Measurements from ENCODE around the gene JUP. TPM values are rescaled to one million over a fixed set of nuclear protein-coding genes. Genes with fewer than 3 reads are reported as not detected.

JUP gene
- total and polyA plus RNA-seq, 4 donors: 39.1 to 56.0 (median 44.2) TPM

GRCh38 chr17:41797377-41797776, 10.9 kb upstream of the JUP start:
- Histone ChIP-seq H3K36me3 (ENCODE audit: control insufficient read depth in 4 of 4, insufficient read depth in 3 of 4, low read depth in 1 of 4, low read length in 3 of 4) (no peaks in the 10 kb centered on the region), H3K27ac (ENCODE audit: low read depth in 1 of 2, low read length in 2 of 2) (no peak overlapping the region), H3K27me3 (ENCODE audit: control insufficient read depth in 4 of 4, insufficient read depth in 4 of 4, low read length in 3 of 4) (no peaks in the 10 kb centered on the region), H3K9me3 (ENCODE audit: control insufficient read depth in 4 of 4, low read length in 3 of 4) (no peaks in the 10 kb centered on the region), H3K9ac (ENCODE audit: low read depth in 1 of 2, low read length in 2 of 2) (no peak overlapping the region), H3K4me1 (ENCODE audit: control insufficient read depth in 4 of 4, insufficient read depth in 4 of 4, low read length in 3 of 4) (peaks cover 0 to 9% (median 3%) of the 10 kb centered on the region in 4 donors), H3K4me3 (ENCODE audit: low read depth in 1 of 3, low read length in 3 of 3) (no peak overlapping the region)
- TF ChIP-seq TAF1 (conservative IDR thresholded peaks at IDR 0.05) (no peak), NR2F2 (IDR thresholded peaks at IDR 0.05) (no peak), ATF3 (IDR thresholded peaks at IDR 0.05) (no peak), FOXA1 (IDR thresholded peaks at IDR 0.05) (no peak), RAD21 (IDR thresholded peaks at IDR 0.05) (no peak), FOXA2 (IDR thresholded peaks at IDR 0.05) (no peak), ZBTB33 (IDR thresholded peaks at IDR 0.05) (no peak), MAX (IDR thresholded peaks at IDR 0.05) (no peak), SP1 (IDR thresholded peaks at IDR 0.05) (no peak), HNF4G (IDR thresholded peaks at IDR 0.05) (no peak), REST (IDR thresholded peaks at IDR 0.05) (no peak), GABPA (IDR thresholded peaks at IDR 0.05 in 1 of 2, conservative IDR thresholded peaks at IDR 0.05 in 1 of 2) (no peak), EGR1 (IDR thresholded peaks at IDR 0.05; ENCODE audit: low read depth in 2 of 2) (no peak), YY1 (IDR thresholded peaks at IDR 0.05) (no peak), JUND (IDR thresholded peaks at IDR 0.05) (no peak), HNF4A (conservative IDR thresholded peaks at IDR 0.05) (no peak)
- WGBS: 97% methylated on average over 3 of the region's 3 CpGs
- DNase-seq (ENCODE audit: low spot score): no peak

GRCh38 chr17:41796121-41796895, 9.8 kb upstream of the JUP start:
- Histone ChIP-seq H3K9ac (ENCODE audit: low read depth in 1 of 2, low read length in 2 of 2) (no peak overlapping the region), H3K4me3 (ENCODE audit: low read depth in 1 of 3, low read length in 3 of 3) (no peak overlapping the region), H3K27ac (ENCODE audit: low read depth in 1 of 2, low read length in 2 of 2) (no peak overlapping the region), H3K27me3 (ENCODE audit: control insufficient read depth in 4 of 4, insufficient read depth in 4 of 4, low read length in 3 of 4) (no peaks in the 10 kb centered on the region), H3K9me3 (ENCODE audit: control insufficient read depth in 4 of 4, low read length in 3 of 4) (no peaks in the 10 kb centered on the region), H3K36me3 (ENCODE audit: control insufficient read depth in 4 of 4, insufficient read depth in 3 of 4, low read depth in 1 of 4, low read length in 3 of 4) (no peaks in the 10 kb centered on the region), H3K4me1 (ENCODE audit: control insufficient read depth in 4 of 4, insufficient read depth in 4 of 4, low read length in 3 of 4) (peaks cover 0 to 7% (median 4%) of the 10 kb centered on the region in 4 donors)
- DNase-seq (ENCODE audit: low spot score): no peak
- 90% methylated on average over 10 of the region's 10 CpGs for WGBS
- TF ChIP-seq MAX (IDR thresholded peaks at IDR 0.05) (no peak), HNF4G (IDR thresholded peaks at IDR 0.05) (no peak), NR2F2 (IDR thresholded peaks at IDR 0.05) (no peak), RAD21 (IDR thresholded peaks at IDR 0.05) (no peak), JUND (IDR thresholded peaks at IDR 0.05) (no peak), FOXA2 (IDR thresholded peaks at IDR 0.05) (no peak), SP1 (IDR thresholded peaks at IDR 0.05) (no peak), EGR1 (IDR thresholded peaks at IDR 0.05; ENCODE audit: low read depth in 2 of 2) (no peak), ATF3 (IDR thresholded peaks at IDR 0.05) (no peak), ZBTB33 (IDR thresholded peaks at IDR 0.05) (no peak), YY1 (IDR thresholded peaks at IDR 0.05) (no peak), HNF4A (conservative IDR thresholded peaks at IDR 0.05) (no peak), TAF1 (conservative IDR thresholded peaks at IDR 0.05) (no peak), GABPA (IDR thresholded peaks at IDR 0.05 in 1 of 2, conservative IDR thresholded peaks at IDR 0.05 in 1 of 2) (no peak), RXRA (IDR thresholded peaks at IDR 0.05) (no peak), FOXA1 (IDR thresholded peaks at IDR 0.05) (no peak), REST (IDR thresholded peaks at IDR 0.05) (no peak)
